22Rv1 (cell line): ENCODE results near the gene CNTLN.

Experiments used
- CTCF ChIP-seq: fragments of 450-650 bp; IDR thresholded peaks from 2 replicates; pipeline ENCODE4 v1.5.1; 2017; ENCODE audit warnings: mild to moderate bottlenecking
- ZFX ChIP-seq: fragments of 450-650 bp; IDR thresholded peaks from 2 replicates; pipeline ENCODE4 v1.6.1; 2017; ENCODE audit warnings: antibody characterized with exemption, borderline replicate concordance

- TF ChIP-seq CTCF (no peak), ZFX (no peak)
Observed at GRCh38 chr9:17332115-17332514, 197.3 kb downstream of the CNTLN start.
